T-helper 1 cell treated with Interleukin-12 subunit alpha and Interleukin-12 subunit beta and Interleukin-4 antibody, amounts not matched to agents 30 ng/mL and 1 ng/mL, for 36 hours (primary cell): ENCODE results near the gene CBX5. TPM values are rescaled to one million over a fixed set of nuclear protein-coding genes. Genes with fewer than 3 reads are reported as not detected.
"Not testable (repeated sequence)": the region's sequence is repeated elsewhere in the genome, so short reads cannot be mapped to it uniquely, and the experiment has no call there.

Experiments used
- intact Hi-C: fragments of 100-400 bp; cut with micrococcal nuclease; formaldehyde crosslinking; loops from one replicate; pipeline ENCODE4 v1.15.1; 2024
- total RNA-seq: library from RNA; stranded (reverse); gene quantifications from 2 replicates; pipeline ENCODE4 v1.2.3, GENCODE V29; 2022

Gene CBX5
- total RNA-seq, 1 donor from 2014 or later: 123 TPM

DNA sequence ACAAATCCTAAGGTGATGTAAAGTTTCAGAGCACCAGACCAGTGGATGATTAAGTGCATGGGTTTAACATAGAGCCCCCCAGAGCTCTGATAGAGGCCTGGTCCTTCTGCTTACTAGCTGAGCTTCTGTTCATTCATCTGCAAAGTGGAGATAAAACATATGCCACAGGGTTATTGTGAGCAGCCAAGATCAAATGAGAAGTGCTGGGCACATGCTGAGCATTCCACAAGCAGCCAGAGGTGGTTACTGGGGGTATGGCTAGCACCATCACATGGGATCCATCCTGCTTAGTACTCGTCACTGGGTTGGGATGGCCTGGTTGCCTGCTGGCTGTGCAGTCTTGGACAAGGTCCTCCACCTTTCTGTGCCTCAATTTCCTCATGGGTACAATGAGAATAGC, 73.1 kb downstream of the CBX5 start:
- intact Hi-C loops: loop anchor here (1.0 kb wide), 1 partner anchor 200 kb away; no protein-coding TSS in a partner anchor

DNA sequence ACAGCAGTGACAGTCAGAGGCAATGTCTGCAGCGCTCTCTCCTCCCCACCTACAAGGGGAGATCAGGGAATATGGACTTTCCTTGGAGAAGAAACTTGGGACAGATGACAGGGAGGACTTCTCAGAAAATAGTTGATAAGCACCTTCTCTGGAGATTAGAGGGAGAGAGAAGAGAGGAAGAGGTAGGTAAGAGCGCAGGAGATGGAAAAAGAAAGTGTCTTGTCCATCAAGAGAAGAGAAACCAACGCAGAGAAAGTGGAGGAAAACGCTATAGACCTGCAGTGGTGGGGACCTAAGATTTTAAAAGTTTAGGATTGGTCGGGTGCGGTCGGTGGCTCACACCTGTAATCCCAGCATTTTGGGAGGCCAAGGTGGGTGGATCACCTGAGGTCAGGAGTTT, 75.6 kb downstream of the CBX5 start:
- intact Hi-C loops: no loop called here

DNA sequence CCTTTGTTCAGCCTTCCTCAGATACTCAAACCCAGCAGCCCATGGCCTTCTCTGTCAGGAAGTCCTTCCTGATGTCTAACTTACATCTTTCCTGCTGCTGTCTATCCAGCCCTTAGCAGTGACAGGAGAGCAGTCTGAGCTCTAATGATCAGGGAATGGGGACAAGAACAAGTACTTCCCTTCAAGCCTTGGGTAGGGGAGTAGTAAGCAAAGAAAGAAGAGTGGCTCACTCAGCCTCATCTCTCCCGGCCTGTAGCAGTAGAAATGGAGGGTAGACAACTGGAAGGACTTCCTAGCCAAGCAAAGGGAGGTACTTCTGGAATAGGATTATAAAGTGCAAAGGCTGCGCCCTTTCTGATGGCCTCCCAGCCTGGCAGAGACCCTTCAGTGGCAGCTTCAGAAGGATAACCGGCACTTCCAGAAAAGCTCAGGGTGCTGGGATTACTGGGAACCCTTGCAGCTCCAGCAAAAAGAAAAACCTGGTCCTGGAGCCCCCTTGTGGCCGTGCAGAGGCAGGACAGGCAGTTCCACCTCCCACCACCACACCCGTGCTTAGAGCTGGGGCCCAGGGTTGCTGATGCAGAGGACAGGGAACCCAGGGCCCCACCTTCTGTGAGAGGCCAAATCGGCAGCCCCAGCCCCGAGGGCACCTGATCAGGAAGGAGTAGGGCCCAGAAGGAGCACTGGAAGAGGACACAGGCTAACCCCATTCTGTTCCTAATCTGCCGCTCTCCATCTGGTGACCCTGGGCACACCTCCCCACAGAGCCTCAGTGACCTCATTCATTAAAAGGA, 78.7 kb downstream of the CBX5 start:
- intact Hi-C loops: loop anchor here (1.0 kb wide), 3 partner anchors 10 to 195 kb away; no protein-coding TSS in a partner anchor

DNA sequence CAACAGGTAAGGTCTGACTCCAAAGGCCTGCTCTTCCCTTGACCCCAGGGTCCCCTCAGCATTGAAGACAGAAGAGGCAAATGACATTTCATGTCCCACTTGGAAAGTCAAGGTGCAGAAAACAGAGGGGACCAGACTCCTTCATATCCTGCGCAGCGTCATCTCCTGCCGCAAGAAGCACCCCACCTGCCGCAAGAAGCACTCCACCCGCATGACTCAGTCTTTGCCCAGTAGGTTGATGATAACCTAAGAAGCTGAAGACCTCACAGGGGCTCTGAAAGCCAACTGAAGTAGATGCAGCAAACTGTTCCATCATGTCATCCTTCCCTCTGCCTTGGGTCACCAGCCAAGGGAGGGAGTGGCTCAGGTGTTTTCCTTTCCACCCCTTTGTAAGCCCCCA, 79.5 kb downstream of the CBX5 start:
- intact Hi-C loops: no loop called here

DNA sequence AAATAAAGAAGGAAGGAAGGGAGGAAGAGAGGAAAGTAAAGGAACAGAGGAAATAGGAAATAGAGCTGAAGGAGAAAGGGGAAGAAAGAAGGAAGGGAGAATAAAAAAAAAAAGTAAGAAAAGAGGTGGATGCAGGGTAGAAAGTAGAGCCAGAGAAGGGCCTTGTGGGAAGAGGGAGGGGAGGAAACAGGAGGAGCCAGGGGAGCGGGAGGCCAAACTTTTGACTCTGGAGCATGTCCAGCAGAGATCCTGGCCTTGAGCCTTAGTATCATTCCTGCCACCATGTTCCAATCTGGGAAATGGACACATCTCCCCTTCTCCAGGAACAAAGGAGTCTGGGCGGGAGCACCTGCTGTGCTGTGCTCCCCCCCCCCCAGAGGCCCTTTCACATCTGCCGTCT, 80.0 kb downstream of the CBX5 start:
- intact Hi-C loops: no loop called here

DNA sequence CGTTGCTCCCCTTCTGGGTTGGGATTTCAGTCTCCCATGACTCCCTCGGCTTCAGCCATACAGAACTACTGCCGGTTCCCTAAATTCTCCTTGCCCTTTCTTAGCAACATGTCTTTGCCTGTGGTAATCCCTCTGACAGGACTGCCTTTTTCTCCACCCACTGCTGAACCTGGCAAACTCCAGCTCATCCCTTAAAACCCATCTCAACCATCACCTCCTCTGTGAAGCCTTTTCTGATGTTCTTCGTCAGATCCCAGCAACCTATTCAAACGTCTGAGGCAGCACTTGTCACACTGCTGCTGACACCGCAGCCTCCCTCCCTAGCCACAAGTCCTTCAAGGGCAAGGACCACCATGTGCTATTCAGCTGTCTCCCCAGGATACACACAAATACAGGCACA, 80.9 kb downstream of the CBX5 start:
- intact Hi-C loops: no loop called here

DNA sequence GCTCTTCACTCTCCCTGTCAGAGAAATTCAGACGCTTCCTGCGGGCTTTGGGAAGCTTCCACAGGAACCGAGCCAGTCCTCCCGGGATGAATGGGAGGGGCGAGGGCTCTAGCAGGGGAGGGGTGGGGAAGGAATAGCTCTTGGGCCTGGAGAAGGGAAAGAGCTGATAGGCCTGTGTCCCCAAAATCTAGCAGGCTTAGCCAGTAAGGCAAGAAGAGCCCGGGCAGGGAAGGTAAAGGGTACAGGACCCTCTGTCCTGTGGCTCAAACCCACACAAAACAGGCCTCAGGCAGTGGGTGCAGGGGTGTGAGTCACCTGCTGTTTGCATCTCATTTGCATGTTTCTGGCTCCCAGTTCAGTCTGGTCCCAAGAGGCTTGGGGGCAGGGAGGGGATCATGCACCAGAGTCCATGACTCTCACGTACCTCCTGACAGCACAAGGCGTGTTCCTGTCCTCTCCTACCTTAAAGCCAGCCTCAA, 82.5 kb downstream of the CBX5 start:
- intact Hi-C loops: no loop called here

DNA sequence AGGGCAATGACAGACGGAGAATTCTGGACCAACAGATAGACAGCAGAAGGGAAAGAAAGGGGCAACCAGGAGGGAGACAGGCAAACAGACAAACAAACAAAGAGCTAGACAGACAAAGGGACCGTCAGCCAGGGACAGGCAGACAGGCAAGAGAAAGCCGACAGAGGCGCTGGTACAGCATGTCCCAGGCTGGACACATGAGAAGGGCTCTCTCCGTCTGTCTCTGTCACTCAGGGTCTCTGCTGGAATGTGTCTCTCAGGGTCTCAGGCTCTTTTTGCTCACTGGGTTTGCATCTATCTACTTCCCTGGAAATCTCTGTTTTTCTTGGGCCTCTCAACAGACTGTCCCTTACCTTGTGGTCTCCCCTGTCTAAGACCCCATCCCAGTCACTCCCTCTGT, 82.9 kb downstream of the CBX5 start:
- intact Hi-C loops: no loop called here

DNA sequence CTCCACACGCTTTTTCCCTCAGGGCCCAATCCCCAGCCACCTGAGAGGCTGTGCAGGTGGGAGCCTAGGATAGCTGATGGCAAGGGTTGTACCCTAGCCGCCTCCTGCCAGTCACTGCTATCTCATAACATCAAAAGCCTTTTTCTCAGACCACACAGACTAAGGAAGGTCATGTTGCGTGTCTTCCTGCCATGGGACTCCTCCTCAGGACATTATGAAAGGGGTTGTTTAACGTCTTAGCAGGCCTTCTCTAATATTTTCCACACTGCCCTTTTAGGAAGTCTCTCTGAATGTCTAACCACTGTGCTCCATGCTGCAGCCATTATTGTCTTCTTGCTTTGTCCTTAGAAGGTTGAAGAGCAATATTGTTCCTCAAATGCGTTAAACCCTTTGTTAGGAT, 83.5 kb downstream of the CBX5 start:
- intact Hi-C loops: no loop called here

DNA sequence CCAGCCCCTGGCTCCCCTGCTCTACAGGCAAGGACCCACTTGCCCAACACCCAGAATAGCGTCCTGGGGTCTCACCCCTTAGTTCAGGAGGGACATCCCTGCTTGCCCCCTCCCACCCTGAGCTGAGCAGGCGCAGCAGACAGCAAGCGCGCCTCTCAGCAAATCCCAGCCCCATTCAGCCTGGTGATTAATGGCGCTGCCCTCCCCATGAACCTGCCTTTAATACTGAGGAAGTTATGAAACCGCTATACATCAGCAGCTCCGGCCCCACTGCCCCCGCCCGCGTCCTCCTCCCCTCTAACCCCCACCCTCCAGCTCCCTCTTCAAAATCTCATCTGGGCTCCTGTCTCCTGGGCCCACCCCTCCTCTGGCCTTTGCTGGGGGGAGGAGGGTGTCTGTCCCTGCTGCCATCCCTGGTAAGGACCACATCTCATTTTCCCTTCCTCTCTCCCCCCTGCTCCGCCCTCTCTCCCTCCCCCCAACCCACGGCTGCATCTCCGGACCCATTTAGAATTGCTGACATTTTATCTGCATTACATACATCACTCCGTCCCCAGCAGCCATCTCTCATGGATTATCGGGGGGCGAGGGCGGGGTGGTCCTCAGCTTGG, 84.1 kb downstream of the CBX5 start:
- intact Hi-C loops: no loop called here

DNA sequence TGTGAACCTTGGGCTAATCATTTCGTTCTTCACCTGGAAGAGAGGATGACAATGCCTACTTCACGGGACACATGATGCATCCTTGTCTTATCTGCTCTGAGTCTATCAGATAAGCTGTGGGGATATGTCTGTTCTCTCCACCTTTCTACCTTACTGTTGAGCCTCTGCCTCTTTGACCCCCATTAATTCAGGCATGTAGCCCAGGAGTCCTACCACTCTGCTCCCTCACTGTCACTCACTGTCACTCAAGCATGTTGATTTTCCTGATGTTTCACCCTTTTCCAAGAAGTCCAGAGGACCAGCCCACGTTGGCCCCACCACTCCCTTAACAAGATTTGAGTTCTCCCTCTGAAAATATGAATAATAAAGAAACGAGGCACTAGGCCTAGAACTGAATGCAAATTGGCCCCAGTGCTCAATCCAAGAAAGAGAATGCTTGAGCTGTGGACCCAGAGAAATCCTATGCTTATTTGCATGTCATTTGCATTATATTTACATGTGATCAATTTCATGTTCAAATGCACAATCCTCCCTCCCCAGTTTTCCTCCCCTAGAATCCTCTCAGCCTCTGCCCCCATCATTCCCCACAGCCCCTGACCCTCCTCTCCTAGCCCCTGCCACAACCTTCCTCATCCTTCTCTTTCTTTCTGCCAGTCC, 84.7 kb downstream of the CBX5 start:
- intact Hi-C loops: no loop called here

DNA sequence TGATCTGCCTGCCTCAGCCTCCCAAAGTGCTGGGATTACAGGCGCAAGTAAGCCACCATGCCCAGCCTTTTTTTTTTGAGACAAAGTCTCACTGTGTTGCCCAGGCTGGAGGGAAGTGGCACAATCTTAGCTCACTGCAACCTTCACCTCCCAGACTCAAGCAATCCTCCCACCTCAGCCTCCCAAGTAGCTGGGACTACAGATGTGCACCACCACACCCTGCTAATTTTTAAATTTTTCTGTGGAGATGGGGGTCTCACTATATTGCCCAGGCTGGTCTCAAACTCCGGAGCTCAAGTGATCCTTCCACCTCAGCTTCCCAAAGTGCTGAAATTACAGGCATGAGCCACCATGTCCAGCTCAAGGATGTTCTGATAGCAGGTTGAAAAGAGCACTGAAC, 85.3 kb downstream of the CBX5 start:
- intact Hi-C loops: not testable (repeated sequence)

DNA sequence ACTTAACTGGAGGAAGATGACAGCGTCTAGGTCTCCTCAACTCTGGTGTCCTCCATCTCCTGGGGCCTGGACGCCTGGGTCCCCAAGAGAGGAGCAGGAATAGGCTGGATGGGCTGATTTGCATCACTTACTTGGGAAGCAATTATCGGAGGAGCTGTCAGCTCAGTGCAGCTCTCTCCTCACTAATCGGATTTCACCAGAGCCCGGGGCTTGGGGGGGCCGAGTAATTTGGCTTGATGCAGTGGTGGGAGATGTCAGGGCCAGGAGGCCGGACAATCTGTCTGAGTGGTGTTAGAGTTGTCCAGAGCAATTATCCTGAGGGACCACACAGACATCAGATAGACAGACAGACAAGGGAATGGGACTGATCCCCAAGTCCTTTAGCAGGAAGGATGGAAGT, 86.5 kb downstream of the CBX5 start:
- intact Hi-C loops: no loop called here

DNA sequence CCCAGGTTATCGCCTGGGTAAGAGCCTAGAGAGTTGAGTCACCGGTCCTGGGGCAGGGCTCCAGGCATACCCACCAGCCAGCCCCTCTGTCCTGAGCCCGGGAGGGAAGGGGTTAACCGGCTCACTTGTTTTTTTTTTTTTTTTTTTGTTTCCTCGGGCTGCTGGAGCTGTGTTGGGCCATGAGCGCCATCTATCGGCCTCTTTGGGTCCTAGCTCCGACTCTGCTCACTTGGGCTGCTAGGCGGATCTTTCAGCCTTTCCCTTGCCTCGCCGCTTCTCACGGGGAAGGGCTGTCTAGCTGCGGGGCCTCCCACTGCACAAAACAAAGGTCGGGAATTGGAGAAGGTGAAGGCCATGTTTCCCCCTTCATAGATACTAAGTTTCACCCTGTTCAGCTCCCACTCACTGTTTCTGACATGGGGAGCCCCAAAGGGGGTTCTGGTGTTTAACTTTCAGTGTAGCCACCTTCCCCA, 88.3 kb downstream of the CBX5 start:
- intact Hi-C loops: loop anchor here (1.0 kb wide), 5 partner anchors 10 to 185 kb away; no protein-coding TSS in a partner anchor

DNA sequence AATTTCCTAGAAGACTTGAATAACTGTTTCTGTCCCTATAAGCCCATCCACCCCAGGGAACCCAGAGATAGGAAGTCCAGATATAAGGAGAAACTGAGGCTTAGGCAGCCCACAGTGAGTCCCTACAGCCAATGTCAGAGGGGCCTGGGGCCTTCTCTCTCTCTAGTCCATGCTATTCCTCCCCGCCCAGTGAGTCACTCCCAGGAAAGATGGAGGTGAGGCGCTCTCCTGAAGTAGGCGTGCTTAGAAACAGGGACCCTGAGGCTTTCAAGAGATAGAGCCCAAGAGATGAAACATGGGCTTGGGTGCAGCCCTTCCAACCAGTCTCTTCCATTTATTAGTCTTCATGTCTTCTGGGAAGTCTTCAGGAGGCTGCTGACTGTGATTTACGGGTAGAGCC, 88.8 kb downstream of the CBX5 start:
- intact Hi-C loops: loop anchor here (1.0 kb wide), 5 partner anchors 10 to 185 kb away; no protein-coding TSS in a partner anchor

DNA sequence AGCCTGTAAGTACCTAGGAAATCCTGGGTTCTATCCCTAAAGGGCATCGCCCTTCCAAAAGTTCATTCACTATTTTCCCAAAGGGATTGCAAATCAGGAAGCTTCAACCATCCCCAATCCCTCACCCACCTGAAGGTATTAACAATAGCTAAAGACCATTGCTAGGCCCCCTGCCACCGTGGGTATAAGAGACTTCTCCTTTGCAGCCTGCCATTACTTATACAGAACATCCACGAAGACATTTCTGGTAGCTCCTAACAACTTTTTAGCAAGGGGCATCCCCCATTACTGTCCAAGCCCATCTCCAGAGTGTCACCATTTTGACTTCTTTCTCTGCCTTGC, 90.8 kb downstream of the CBX5 start:
- intact Hi-C loops: loop anchor here (1.0 to 5.0 kb wide), 6 partner anchors 25 to 562 kb away; partner anchors contain the start of genes ATF7, CALCOCO1, CBX5 and HNRNPA1

DNA sequence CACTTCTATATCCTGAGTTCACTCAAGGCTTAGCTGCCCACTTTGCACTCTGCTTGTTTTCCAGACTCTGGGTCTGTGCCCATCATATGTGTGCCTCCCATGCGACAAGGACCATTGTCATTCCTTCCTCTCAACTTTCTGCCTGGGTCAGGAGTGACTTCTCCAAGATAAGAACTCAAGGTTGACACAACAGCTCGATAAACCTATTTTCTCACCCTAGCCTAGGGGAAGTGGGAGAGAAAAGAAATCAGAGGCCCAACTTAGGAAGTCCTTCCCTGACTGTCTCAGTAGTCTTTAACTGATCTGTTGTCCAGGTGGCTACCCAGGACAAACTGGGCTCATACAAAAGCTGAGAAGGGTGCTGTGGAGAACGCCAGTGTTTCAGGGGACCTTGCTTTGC, 92.8 kb downstream of the CBX5 start:
- intact Hi-C loops: loop anchor here (5.0 kb wide), 2 partner anchors 440 to 560 kb away; partner anchors contain the start of gene ATF7

DNA sequence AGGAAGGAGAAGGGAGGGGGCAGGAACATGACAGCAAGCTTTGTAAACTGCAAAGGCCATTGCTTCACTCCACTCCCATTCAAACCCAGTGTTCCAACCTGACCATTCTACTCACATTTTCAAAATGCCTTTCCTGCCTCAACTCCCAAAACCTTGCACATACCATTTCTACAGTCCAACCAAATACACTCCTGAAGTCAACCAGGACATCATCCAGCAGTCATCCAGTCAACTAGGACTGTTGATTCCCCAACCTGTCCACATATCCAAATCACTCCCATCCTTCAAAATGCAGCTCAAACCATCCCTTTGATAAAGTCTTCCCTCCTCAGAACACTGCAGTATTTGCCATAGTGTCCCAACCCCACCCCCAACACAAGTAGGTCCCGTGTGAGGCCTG, 94.0 kb downstream of the CBX5 start:
- intact Hi-C loops: loop anchor here (5.0 kb wide), 2 partner anchors 439 to 559 kb away; partner anchors contain the start of gene ATF7

DNA sequence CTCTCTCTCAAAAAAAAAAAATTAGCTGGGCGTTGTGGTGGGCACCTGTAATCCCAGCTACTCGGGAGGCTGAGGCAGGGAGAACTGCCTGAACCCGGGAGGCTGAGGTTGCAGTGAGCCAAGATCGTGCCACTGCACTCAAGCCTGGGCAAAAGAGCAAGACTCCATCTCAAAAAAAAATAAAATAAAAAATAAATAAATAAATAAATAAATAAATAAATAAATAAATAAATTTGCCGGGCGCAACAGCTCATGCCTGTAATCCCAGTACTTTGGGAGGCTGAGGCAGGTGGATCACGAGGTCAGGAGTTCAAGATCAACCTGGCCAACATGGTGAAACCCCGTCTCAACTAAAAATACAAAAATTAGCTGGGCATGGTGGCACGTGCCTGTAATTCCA, 94.6 kb downstream of the CBX5 start:
- intact Hi-C loops: loop anchor here (5.0 kb wide), 2 partner anchors 438 to 558 kb away; partner anchors contain the start of gene ATF7

DNA sequence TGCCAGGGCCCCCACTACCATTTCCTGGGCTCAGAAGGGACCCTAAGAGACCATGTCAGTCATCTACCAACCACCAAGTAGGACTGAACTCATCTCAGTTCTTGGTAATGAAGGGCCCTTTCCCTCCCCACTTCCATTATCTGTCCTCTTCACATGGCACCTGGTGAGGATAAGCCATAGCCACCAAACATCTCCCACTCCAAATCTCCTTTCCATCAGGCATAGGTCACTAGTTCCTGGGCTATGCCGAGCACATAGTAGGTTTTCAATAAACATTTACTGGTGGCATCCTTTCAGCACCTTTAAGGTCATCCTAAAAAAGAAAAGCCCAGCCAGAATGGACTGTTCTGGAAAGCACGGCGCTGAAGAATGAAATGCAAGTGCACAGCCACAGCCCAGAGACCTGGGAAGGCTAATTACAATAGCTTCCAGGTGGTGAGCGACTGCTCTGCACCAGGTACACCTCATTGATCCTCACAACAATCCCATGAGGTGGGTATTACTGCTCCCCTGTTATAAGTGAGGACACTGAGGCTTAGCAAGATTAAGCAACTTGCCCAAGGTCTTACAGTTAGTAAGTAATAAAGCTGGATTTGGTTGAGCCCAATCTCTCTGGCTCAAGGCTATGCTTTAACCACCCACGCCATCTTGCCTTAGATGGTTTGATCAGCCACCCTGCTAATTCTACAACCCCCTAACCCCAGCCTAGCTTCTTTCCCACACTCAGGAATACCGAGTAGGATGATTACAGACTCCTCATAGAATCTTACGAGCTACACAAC, 95.7 kb downstream of the CBX5 start:
- intact Hi-C loops: no loop called here

DNA sequence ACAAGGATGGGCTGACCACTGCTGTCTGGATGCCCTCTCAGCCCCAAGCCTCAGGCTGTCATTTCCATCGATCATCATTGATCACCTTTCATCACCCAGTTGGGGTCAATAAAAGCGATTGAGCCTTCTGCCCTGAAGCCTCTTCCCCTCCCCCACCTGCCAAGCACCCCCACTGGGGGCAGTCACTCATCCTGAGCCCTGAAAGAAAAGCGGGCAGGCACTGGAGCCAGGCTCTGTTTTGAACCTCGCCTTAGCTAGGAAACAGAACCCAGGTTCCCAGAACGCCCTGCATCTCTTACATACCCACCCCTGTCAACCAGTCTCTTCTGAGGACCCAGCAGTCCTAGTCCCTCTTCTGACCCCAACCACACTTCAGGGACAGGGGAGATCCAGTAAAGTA, 96.9 kb downstream of the CBX5 start:
- intact Hi-C loops: no loop called here
